ENCODE data around the gene PLAAT1.

DNA sequence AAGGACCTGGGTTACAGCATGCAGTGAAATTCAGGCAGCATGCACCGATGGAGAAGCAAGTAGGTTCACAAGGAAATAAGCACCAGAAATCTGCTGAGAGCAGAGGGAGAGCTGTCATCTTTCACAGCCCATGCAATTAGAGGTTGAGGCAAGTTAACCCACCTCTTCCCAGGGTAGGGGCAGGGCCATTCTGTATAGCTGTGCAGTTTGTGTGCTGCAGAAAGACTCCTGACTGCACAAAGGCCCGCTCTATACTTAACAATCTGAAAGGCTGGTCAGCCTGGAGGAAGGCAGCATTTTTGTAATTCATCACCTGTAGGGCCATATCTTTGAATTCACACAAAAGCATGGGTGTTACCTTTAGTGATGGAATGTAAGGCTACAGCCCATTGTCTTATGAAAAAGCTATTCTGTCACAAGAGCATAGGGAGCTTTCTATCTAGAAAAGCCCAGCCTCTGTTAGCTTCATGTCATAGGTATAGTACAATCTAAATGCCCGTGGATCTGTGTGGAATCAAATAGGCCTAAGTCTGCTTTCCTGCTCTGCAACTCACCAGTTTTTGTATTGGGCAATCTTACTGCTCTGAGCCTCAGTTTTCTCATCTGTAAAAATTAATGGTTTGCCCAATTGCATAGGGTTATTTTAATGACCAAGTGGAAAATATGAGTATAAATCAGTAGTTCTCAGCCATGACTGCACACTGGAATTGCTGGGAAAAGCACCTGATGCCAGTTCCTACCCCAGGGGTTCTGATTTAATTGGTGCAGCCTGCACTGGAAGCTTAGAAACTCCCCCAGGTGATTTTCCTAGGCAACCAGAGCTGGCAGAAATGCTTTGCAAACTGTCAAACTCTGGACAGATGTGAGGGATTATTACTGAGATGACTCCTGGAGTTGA is 72.3 kb downstream of the PLAAT1 start:
- TF ChIP-seq EZH2 (IDR thresholded peaks at IDR 0.05; ENCODE audit: borderline replicate concordance, insufficient read depth, low read length, poor library complexity, severe bottlenecking) (no peak), EP300 (conservative IDR thresholded peaks at IDR 0.05; ENCODE audit: poor library complexity, severe bottlenecking) (no peak), RAD21 (conservative IDR thresholded peaks at IDR 0.05) (no peak), TAF1 (IDR thresholded peaks at IDR 0.05; ENCODE audit: low read depth) (no peak), POLR2AphosphoS5 (IDR thresholded peaks at IDR 0.05) (no peak)
- TF ChIP-seq, protein P1, sequence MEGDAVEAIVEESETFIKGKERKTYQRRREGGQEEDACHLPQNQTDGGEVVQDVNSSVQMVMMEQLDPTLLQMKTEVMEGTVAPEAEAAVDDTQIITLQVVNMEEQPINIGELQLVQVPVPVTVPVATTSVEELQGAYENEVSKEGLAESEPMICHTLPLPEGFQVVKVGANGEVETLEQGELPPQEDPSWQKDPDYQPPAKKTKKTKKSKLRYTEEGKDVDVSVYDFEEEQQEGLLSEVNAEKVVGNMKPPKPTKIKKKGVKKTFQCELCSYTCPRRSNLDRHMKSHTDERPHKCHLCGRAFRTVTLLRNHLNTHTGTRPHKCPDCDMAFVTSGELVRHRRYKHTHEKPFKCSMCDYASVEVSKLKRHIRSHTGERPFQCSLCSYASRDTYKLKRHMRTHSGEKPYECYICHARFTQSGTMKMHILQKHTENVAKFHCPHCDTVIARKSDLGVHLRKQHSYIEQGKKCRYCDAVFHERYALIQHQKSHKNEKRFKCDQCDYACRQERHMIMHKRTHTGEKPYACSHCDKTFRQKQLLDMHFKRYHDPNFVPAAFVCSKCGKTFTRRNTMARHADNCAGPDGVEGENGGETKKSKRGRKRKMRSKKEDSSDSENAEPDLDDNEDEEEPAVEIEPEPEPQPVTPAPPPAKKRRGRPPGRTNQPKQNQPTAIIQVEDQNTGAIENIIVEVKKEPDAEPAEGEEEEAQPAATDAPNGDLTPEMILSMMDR (IDR thresholded peaks at IDR 0.05; ENCODE audit: poor library complexity, severe bottlenecking), result no peak
- TF ChIP-seq, protein P2, sequence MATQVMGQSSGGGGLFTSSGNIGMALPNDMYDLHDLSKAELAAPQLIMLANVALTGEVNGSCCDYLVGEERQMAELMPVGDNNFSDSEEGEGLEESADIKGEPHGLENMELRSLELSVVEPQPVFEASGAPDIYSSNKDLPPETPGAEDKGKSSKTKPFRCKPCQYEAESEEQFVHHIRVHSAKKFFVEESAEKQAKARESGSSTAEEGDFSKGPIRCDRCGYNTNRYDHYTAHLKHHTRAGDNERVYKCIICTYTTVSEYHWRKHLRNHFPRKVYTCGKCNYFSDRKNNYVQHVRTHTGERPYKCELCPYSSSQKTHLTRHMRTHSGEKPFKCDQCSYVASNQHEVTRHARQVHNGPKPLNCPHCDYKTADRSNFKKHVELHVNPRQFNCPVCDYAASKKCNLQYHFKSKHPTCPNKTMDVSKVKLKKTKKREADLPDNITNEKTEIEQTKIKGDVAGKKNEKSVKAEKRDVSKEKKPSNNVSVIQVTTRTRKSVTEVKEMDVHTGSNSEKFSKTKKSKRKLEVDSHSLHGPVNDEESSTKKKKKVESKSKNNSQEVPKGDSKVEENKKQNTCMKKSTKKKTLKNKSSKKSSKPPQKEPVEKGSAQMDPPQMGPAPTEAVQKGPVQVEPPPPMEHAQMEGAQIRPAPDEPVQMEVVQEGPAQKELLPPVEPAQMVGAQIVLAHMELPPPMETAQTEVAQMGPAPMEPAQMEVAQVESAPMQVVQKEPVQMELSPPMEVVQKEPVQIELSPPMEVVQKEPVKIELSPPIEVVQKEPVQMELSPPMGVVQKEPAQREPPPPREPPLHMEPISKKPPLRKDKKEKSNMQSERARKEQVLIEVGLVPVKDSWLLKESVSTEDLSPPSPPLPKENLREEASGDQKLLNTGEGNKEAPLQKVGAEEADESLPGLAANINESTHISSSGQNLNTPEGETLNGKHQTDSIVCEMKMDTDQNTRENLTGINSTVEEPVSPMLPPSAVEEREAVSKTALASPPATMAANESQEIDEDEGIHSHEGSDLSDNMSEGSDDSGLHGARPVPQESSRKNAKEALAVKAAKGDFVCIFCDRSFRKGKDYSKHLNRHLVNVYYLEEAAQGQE (IDR thresholded peaks at IDR 0.05; ENCODE audit: borderline replicate concordance), result no peak
